ENCODE results near the gene CDHR5.

DNA sequence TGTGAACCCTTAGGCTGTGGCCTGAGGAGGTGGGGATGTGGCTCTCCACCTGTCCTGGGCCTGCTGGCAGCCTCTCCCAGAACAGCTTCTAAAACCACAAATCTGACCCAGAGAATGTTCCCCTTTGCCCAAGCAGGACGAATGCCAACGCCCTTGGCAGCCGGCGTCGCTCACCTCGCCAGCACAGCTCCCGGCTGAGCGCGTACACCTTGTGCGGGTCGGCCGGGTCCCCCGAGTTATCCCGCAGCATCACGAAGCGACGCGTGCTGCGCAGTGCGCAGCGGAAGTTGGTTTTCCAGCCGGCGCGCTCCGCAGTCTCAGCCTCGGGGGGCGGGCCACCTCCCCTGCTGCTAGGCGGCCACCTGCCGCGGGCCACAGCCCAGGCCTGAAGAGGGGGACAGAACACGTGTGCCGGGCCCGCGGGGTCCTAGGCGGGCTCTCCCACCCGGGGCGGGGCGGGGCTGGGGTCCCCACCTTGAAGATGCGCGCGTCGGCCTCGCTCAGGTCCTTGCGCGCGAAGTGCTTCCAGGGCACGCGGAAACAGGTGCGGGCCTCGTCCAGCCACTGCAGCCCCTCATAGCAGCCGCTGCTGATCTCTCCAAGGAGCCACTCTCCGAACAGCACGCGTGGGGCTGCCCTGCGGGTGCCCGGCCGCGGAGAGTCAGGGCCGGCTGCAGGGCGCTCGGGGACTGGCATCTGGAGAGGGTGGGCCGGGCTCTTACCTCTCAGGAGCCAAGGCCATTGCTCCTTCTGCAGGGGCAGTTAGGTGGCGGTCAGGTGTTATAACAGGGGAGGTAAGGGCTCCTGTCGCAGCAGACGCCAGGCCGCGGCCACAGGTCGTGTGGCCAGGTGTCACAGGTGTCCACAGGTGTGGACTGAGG lies 9.9 kb downstream of the CDHR5 start:
- TF ChIP-seq, protein P1, sequence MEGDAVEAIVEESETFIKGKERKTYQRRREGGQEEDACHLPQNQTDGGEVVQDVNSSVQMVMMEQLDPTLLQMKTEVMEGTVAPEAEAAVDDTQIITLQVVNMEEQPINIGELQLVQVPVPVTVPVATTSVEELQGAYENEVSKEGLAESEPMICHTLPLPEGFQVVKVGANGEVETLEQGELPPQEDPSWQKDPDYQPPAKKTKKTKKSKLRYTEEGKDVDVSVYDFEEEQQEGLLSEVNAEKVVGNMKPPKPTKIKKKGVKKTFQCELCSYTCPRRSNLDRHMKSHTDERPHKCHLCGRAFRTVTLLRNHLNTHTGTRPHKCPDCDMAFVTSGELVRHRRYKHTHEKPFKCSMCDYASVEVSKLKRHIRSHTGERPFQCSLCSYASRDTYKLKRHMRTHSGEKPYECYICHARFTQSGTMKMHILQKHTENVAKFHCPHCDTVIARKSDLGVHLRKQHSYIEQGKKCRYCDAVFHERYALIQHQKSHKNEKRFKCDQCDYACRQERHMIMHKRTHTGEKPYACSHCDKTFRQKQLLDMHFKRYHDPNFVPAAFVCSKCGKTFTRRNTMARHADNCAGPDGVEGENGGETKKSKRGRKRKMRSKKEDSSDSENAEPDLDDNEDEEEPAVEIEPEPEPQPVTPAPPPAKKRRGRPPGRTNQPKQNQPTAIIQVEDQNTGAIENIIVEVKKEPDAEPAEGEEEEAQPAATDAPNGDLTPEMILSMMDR (conservative IDR thresholded peaks at IDR 0.05; ENCODE audit: low read depth, low read length) = no peak
- TF ChIP-seq EZH2 (IDR thresholded peaks at IDR 0.05; ENCODE audit: borderline replicate concordance, low read depth, low read length, poor library complexity, severe bottlenecking) = no peak
